ENCODE results near the gene MIOX.

GRCh38 chr22:50454556-50455075 is 32.0 kb upstream of the MIOX start:
- TF ChIP-seq CTCF (IDR thresholded peaks at IDR 0.05 in 2 of 3, conservative IDR thresholded peaks at IDR 0.05 in 1 of 3; ENCODE audit: borderline replicate concordance in 1 of 3, insufficient read depth in 1 of 3, low read depth in 2 of 3, low read length in 2 of 3) (no peak), POLR2A (IDR thresholded peaks at IDR 0.05; ENCODE audit: borderline replicate concordance, extremely low read depth, insufficient read depth, insufficient read length) (no peak), EZH2 (IDR thresholded peaks at IDR 0.05) (no peak), MAX (IDR thresholded peaks at IDR 0.05) (no peak), POLR2AphosphoS5 (IDR thresholded peaks at IDR 0.05; ENCODE audit: low read depth, low read length) (no peak), ELF1 (IDR thresholded peaks at IDR 0.05; ENCODE audit: borderline replicate concordance, low read depth) (no peak), ATF3 (IDR thresholded peaks at IDR 0.05) (no peak), EZH2phosphoT487 (IDR thresholded peaks at IDR 0.05; ENCODE audit: borderline replicate concordance) (no peak), TCF7L2 (IDR thresholded peaks at IDR 0.05; ENCODE audit: borderline replicate concordance, extremely low read depth, insufficient read depth, insufficient read length) (no peak), CEBPB (IDR thresholded peaks at IDR 0.05; ENCODE audit: low read depth) (no peak)
